Measurements from ENCODE around the gene DLGAP4.

DNA sequence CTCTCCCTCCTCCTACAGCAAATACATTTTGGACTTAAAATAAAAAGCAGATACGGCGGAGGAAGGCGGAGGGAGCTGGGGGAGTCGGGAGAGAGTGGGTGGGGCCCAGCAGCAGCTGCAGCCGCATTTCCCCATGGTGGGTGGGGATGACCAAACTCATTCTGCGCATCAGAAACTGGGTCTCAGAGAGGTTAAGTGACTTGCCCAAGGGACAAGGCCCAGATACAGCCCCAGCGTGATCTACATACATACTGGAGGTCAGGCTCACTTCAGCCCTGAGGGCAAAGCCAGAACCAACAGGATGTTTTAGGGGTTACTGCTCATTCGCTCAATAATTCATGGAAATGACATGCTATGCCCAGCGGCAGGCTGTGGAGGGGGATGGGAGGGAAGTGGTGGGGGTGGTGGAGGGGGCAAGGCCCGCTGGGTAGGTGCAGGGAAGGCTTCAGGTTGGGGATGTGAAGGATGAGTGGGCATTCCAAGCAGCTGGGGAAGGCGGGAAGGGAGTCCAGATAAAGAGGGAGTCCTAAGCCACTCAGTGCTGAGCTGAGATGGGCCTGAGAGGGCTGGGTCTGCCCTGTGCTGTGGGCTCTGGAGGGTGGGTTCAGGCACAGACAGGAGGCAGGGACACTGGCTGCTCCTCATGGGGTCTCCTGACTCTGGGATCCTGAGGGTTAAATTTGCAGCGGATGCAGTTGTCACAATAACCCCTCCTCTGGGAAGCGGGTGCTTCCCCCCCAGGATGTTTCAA is 31.0 kb downstream of the DLGAP4 start:
- TF ChIP-seq CTCF (IDR thresholded peaks at IDR 0.05; ENCODE audit: control extremely low read depth in 1 of 3, insufficient read depth in 1 of 3, low read depth in 1 of 3, low read length in 3 of 3) (no peak), HDAC6 (IDR thresholded peaks at IDR 0.05; ENCODE audit: low read depth, low read length) (no peak), POLR2A (IDR thresholded peaks at IDR 0.05; ENCODE audit: control extremely low read depth in 1 of 2, low read depth in 2 of 2, low read length in 2 of 2) (no peak), CREB1 (IDR thresholded peaks at IDR 0.05) (no peak), GABPA (IDR thresholded peaks at IDR 0.05; ENCODE audit: borderline replicate concordance, insufficient read depth, low read length) (no peak)

Data from H1 (cell line).